ENCODE data around the gene HIVEP3. TPM values are rescaled to one million over a fixed set of nuclear protein-coding genes. Genes with fewer than 3 reads are reported as not detected.

The HIVEP3 gene
- total and polyA plus RNA-seq, 2 experiments from 2014 or later = 0.57 to 5.9 TPM

DNA sequence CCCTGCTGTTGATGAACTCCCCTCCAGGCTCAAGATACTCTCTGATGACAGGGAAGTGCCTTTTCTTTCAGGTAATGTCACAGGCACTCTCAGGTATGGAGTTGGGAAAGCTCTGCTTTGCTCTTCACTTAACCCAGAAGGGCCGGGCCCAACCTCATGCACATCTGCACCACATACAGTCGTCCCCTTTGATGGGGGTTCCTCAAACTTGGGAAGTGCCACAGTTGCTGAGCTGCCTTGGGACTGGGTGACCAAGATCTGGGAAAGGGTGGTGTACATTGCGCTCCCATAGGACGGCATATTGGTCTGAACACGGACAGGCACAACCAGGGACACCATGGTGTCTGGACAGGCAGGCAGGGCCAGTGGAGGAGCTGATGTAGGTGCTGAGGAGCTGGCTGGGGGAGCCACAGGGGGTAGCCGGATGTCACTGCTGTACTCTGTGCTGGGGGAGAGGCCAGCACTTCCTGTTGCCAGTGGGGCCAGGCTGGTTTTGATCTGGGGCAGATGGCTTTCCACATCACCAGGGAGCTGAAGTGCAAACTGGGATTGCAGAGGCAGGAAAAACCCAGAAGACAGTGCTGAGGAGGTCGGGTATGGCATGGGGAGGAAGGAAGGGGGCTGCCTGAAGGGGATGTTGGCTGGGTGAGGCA lies 338.1 kb downstream of the HIVEP3 start:
- no peaks in the 10 kb centered on the region for H3K36me3 ChIP-seq (replicated peaks; ENCODE audit: insufficient read depth, low read depth)
- TF ChIP-seq EZH2phosphoT487 (IDR thresholded peaks at IDR 0.05; ENCODE audit: low read depth, severe bottlenecking, unreplicated experiment) (no peak), EZH2 (IDR thresholded peaks at IDR 0.05; ENCODE audit: borderline replicate concordance) (no peak)
- TF ChIP-seq, protein P1, sequence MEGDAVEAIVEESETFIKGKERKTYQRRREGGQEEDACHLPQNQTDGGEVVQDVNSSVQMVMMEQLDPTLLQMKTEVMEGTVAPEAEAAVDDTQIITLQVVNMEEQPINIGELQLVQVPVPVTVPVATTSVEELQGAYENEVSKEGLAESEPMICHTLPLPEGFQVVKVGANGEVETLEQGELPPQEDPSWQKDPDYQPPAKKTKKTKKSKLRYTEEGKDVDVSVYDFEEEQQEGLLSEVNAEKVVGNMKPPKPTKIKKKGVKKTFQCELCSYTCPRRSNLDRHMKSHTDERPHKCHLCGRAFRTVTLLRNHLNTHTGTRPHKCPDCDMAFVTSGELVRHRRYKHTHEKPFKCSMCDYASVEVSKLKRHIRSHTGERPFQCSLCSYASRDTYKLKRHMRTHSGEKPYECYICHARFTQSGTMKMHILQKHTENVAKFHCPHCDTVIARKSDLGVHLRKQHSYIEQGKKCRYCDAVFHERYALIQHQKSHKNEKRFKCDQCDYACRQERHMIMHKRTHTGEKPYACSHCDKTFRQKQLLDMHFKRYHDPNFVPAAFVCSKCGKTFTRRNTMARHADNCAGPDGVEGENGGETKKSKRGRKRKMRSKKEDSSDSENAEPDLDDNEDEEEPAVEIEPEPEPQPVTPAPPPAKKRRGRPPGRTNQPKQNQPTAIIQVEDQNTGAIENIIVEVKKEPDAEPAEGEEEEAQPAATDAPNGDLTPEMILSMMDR (IDR thresholded peaks at IDR 0.05; ENCODE audit: poor library complexity) = no peak
- no peak overlapping the region for H3K4me2 ChIP-seq
- WGBS (ENCODE audit: low lambda C conversion rate, missing lambda C conversion rate) = 92% methylated on average over 7 of the region's 7 CpGs
- no peak for DNase-seq (ENCODE audit: low spot score)
- H3K27ac ChIP-seq = no peak overlapping the region
- H3K4me1 ChIP-seq (ENCODE audit: insufficient read depth) = no peaks in the 10 kb centered on the region
- H3K9me3 ChIP-seq (ENCODE audit: low read depth) = no peaks in the 10 kb centered on the region
- H3K4me3 ChIP-seq = no peak overlapping the region
- H2AFZ ChIP-seq = no peak overlapping the region
- no peaks in the 10 kb centered on the region for H3K27me3 ChIP-seq
- H3K79me2 ChIP-seq = no peaks in the 10 kb centered on the region
- no peaks in the 10 kb centered on the region for H3K9me2 ChIP-seq (replicated peaks; ENCODE audit: insufficient read depth)
- no peaks in the 10 kb centered on the region for H4K20me1 ChIP-seq (ENCODE audit: insufficient read depth, poor library complexity, severe bottlenecking)

DNA sequence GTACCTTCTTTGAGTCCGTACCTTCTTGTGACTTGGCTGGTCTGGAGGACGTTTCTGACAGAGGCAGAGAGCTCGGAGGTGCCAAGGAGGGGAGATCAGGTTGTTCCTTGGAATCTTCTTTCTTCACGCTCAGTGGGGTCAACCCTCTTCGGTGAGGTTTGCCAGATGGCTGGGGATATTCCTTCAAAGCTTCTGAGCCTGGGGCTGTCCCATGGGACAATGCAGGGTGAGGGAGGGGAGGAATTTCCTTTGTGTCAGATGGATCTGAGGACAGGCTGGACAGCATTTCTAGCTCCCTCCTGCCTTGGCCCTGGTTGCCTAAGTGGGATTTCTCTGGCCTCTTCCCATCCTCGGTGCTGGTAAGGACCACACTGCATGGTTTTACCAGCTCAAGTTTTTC lies 338.7 kb downstream of the HIVEP3 start:
- Histone ChIP-seq H3K4me2 (no peak overlapping the region), H3K27me3 (no peaks in the 10 kb centered on the region), H3K9me3 (ENCODE audit: low read depth) (no peaks in the 10 kb centered on the region), H3K9me2 (replicated peaks; ENCODE audit: insufficient read depth) (no peaks in the 10 kb centered on the region), H4K20me1 (ENCODE audit: insufficient read depth, poor library complexity, severe bottlenecking) (no peaks in the 10 kb centered on the region), H2AFZ (no peak overlapping the region), H3K36me3 (replicated peaks; ENCODE audit: insufficient read depth, low read depth) (no peaks in the 10 kb centered on the region), H3K27ac (no peak overlapping the region), H3K4me1 (ENCODE audit: insufficient read depth) (no peaks in the 10 kb centered on the region), H3K79me2 (no peaks in the 10 kb centered on the region), H3K4me3 (no peak overlapping the region)
- 89% methylated on average over 6 of the region's 6 CpGs for WGBS (ENCODE audit: low lambda C conversion rate, missing lambda C conversion rate)
- TF ChIP-seq EZH2phosphoT487 (IDR thresholded peaks at IDR 0.05; ENCODE audit: low read depth, severe bottlenecking, unreplicated experiment) (no peak), EZH2 (IDR thresholded peaks at IDR 0.05; ENCODE audit: borderline replicate concordance) (no peak)
- TF ChIP-seq, protein P1 (IDR thresholded peaks at IDR 0.05; ENCODE audit: poor library complexity) = no peak
- DNase-seq (ENCODE audit: low spot score) = no peak

DNA sequence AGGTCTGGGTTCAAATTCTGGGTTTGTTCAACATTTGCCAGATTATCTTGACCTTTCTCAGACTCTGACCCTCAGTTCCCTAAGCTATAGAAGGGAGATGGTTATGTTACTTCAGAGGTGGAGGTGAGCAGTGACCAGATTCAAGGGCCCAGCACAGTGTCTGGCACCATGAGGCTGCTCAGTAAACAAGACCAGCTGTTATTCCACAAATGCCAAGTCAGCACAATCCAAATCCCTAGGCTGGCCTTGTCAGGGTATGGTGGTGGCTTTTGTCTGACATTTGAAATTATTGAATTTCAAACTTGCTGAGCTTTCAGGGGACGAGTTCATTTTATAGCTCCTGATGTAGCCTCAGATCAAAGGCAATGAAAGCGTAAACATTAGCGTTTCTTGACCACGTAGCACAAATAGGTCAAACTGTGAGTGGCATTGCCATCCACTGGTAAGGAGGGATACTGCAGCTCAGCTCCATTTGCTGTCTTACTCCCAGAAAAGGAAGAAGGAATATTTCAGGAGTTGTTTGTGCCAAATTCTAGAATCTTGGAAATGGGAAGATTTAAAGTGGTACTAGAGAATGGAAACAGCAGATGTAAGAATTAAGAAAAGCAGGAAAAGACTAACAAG lies 339.9 kb downstream of the HIVEP3 start:
- H3K27me3 ChIP-seq = no peaks in the 10 kb centered on the region
- H3K9me3 ChIP-seq (ENCODE audit: low read depth) = no peaks in the 10 kb centered on the region
- H3K9me2 ChIP-seq (replicated peaks; ENCODE audit: insufficient read depth) = no peaks in the 10 kb centered on the region
- H3K4me2 ChIP-seq = no peak overlapping the region
- H3K4me1 ChIP-seq (ENCODE audit: insufficient read depth) = no peaks in the 10 kb centered on the region
- DNase-seq (ENCODE audit: low spot score) = peak; percentile 36
- no peak overlapping the region for H3K27ac ChIP-seq
- no peaks in the 10 kb centered on the region for H3K79me2 ChIP-seq
- TF ChIP-seq, protein P1 (IDR thresholded peaks at IDR 0.05; ENCODE audit: poor library complexity) = peak; percentile 51
- no peak for TF ChIP-seq EZH2phosphoT487 (IDR thresholded peaks at IDR 0.05; ENCODE audit: low read depth, severe bottlenecking, unreplicated experiment)
- H4K20me1 ChIP-seq (ENCODE audit: insufficient read depth, poor library complexity, severe bottlenecking) = no peaks in the 10 kb centered on the region
- 40% methylated on average over 4 of the region's 4 CpGs for WGBS (ENCODE audit: low lambda C conversion rate, missing lambda C conversion rate)
- no peak overlapping the region for H3K4me3 ChIP-seq
- no peak overlapping the region for H2AFZ ChIP-seq
- H3K36me3 ChIP-seq (replicated peaks; ENCODE audit: insufficient read depth, low read depth) = no peaks in the 10 kb centered on the region
